Kidney (tissue), 14 donors: ENCODE results near the gene AXIN1. TPM values are rescaled to one million over a fixed set of nuclear protein-coding genes. Genes with fewer than 3 reads are reported as not detected.
"Not testable (repeated sequence)": the region's sequence is repeated elsewhere in the genome, so short reads cannot be mapped to it uniquely, and the experiment has no call there.

ENCODE experiments used
- DNase-seq, 5 donors: peaks; one replicate each; pipeline ENCODE4 v3.0.0-alpha.2; 2013 to 2020
- FAIRE-seq: peaks from 2 replicates; lab custom pipeline; 2012; peaks lifted over from hg19 to GRCh38; lab: Jason Lieb, UNC
- H3K27ac ChIP-seq, 2 donors: one replicate each; pipeline ENCODE4 v1.7.0; 2013; ENCODE audit warnings: low read depth in 2 of 2, low read length in 2 of 2, inconsistent platforms in 1 of 2
- H3K27me3 ChIP-seq: one replicate; pipeline ENCODE4 v1.7.1; 2013; ENCODE audit warnings: low read length, inconsistent platforms; ENCODE audit not compliant: control insufficient read depth, insufficient read depth
- H3K36me3 ChIP-seq, 3 donors: one replicate each; pipeline versions ENCODE4 v1.7.0 to v1.7.1; 2013; ENCODE audit warnings: low read length in 3 of 3, control low read depth in 1 of 3, inconsistent platforms in 1 of 3; ENCODE audit not compliant: insufficient read depth in 3 of 3, control insufficient read depth in 2 of 3
- H3K4me1 ChIP-seq, 3 donors: one replicate each; pipeline versions ENCODE4 v1.7.0 to v1.7.1; 2013; ENCODE audit warnings: low read length in 3 of 3, inconsistent platforms in 1 of 3, low read depth in 1 of 3; ENCODE audit not compliant: control insufficient read depth in 2 of 3, insufficient read depth in 2 of 3
- H3K4me3 ChIP-seq, 3 donors: one replicate each; pipeline versions ENCODE4 v1.7.0 to v1.8.1; 2013; ENCODE audit warnings: low read length in 3 of 3, control low read depth in 1 of 3, inconsistent platforms in 1 of 3
- H3K9ac ChIP-seq, 3 donors: one replicate each; pipeline versions ENCODE4 v1.7.0 to v1.7.1; 2013; ENCODE audit warnings: low read length in 3 of 3, control low read depth in 1 of 3, inconsistent platforms in 1 of 3
- H3K9me3 ChIP-seq, 3 donors: one replicate each; pipeline versions ENCODE4 v1.7.0 to v1.7.1; 2013; ENCODE audit warnings: low read length in 3 of 3, control low read depth in 1 of 3, inconsistent platforms in 1 of 3; ENCODE audit not compliant: control insufficient read depth in 2 of 3, insufficient read depth in 1 of 3
- intact Hi-C: fragments of 100-400 bp; cut with DNase I; formaldehyde crosslinking; loops from one replicate; pipeline ENCODE4 v1.11.1; 2022
- polyA plus RNA-seq: library from polyadenylated mRNA; stranded (reverse); fragments of 350-450 nt; fragmentation: Illumina TruSeq; extraction: RNeasy Lipid Tissue Mini Kit (QIAGEN cat#74804); gene quantifications from one replicate; pipeline ENCODE4 v1.2.3, GENCODE V29; 2014; ENCODE audit warnings: low read depth, low replicate concordance; ENCODE audit not compliant: insufficient read depth
- total RNA-seq: library from RNA; stranded (reverse); fragmentation: NEBNext Ultra II Directional; extraction: Animal tissue kit (Norgen Biotek cat#: 25700); gene quantifications from one replicate; pipeline ENCODE4 v1.2.1, GENCODE V29; 2021
- TF ChIP-seq, protein P1 (sequence below): IDR thresholded peaks from 3 replicates; pipeline ENCODE4 v1.5.1; 2012; ENCODE audit warnings: mild to moderate bottlenecking, moderate library complexity, borderline replicate concordance; ENCODE audit not compliant: insufficient read depth; ENCODE audit errors: extremely low read depth
- donor health status: control.
- donor health status: control.
- donor health status: control.
- donor health status: control.
- donor health status: control.
- donor health status: DM: yes; HTN: yes; CAD: no.
- donor health status: Normal renal cell carcinoma (clear cell type).

Gene AXIN1
- total and polyA plus RNA-seq, 2 donors from 2014 or later = 9.7 to 24.6 TPM

DNA sequence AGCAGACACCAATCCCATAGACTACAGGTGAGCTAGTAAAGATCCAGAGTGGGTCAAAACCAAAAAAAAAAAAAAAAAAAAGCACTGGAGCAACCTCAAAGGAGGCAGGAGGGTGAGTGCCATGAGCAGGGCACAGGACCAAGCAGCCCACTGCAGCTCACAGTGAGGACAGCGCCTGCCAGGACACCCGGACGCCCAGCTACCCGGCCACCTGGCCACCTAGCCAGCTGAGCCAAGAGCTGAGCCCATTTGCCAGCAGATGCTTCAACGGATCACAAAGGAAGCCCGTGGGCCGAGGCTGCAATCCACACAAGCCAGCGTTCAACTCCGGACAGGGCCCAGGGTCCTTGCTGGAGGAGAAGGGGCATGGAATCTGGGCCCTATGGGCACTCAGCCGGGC is 15.1 kb downstream of the AXIN1 start:
- Histone ChIP-seq H3K4me3 (no peak overlapping the region), H3K9ac (no peak overlapping the region), H3K9me3 (no peaks in the 10 kb centered on the region), H3K36me3 (no peaks in the 10 kb centered on the region), H3K4me1 (no peaks in the 10 kb centered on the region), H3K27me3 (no peaks in the 10 kb centered on the region), H3K27ac (no peak overlapping the region)
- TF ChIP-seq, protein P1, sequence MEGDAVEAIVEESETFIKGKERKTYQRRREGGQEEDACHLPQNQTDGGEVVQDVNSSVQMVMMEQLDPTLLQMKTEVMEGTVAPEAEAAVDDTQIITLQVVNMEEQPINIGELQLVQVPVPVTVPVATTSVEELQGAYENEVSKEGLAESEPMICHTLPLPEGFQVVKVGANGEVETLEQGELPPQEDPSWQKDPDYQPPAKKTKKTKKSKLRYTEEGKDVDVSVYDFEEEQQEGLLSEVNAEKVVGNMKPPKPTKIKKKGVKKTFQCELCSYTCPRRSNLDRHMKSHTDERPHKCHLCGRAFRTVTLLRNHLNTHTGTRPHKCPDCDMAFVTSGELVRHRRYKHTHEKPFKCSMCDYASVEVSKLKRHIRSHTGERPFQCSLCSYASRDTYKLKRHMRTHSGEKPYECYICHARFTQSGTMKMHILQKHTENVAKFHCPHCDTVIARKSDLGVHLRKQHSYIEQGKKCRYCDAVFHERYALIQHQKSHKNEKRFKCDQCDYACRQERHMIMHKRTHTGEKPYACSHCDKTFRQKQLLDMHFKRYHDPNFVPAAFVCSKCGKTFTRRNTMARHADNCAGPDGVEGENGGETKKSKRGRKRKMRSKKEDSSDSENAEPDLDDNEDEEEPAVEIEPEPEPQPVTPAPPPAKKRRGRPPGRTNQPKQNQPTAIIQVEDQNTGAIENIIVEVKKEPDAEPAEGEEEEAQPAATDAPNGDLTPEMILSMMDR = no peak
- DNase-seq (no peak), FAIRE-seq (no peak)
- intact Hi-C loops = no loop called here

- intact Hi-C loops = no loop called here
- TF ChIP-seq, protein P1 = no peak
- no peak for FAIRE-seq
Measured at GRCh38 chr16:336269-336668, 16.3 kb downstream of the AXIN1 start.

DNA sequence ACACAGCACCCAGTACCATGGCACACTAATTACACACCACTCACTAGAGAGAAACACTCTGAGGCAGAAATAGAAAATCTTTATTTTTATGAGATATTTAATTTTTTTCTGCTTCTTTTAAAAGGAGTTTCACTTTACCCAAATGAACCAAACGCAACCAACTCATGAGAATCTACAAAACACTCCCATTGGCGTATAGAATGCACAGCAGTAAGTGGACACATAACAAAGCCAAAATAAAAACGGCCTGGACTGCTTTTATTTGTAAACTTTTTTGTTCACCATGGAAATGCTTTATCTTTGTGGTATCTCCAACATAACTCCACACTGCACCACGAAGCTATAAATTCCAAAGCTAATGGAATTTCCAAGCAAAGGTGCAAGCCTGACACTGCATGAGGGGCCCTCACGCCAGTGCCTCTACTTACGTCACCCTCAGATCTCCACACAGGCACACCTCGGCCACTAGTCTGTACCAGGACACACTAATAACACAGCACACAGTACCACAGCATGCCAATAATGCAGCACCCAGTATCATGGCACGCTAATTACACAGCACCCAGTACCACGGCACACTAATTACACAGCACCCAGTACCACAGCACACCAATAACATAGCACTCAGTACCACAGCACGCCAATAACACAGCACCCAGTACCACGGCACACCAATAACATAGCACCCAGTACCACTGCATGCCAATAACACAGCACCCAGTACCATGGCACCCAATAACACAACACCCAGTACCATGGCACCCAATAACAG is 17.5 kb downstream of the AXIN1 start:
- H3K36me3 ChIP-seq, H3K4me3 ChIP-seq, H3K4me1 ChIP-seq, DNase-seq, H3K9me3 ChIP-seq, H3K9ac ChIP-seq, H3K27ac ChIP-seq, FAIRE-seq, H3K27me3 ChIP-seq, intact Hi-C loops: not testable (repeated sequence)

More at GRCh38 chr16:336269-336668, 16.3 kb downstream of the AXIN1 start:
- DNase-seq = no peak
- Histone ChIP-seq H3K36me3 (no peaks in the 10 kb centered on the region), H3K27ac (no peak overlapping the region), H3K9me3 (no peaks in the 10 kb centered on the region), H3K4me3 (no peak overlapping the region), H3K4me1 (peaks cover 0 to 4% (median 0%) of the 10 kb centered on the region in 3 donors), H3K27me3 (no peaks in the 10 kb centered on the region), H3K9ac (no peak overlapping the region)

DNA sequence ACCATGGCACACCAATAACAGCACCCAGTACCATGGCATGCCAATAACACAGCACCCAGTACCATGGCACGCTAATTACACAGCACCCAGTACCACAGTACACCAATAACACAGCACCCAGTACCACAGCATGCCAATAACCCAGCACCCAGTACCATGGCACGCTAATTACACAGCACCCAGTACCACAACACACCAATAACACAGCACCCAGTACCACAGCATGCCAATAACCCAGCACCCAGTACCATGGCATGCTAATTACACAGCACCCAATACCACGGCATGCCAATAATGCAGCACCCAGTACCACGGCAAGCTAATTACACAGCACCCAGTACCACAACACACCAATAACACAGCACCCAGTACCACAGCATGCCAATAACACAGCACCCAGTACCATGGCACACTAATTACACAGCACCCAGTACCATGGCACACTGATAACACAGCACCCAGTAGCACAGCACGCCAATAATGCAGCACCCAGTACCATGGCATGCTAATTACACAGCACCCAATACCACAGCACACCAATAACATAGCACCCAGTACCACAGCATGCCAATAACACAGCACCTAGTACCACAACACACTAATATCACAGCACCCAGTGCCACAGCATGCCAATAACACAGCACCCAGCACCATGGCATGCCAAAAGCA is 18.2 kb downstream of the AXIN1 start:
- H3K27me3 ChIP-seq, H3K9me3 ChIP-seq, H3K4me3 ChIP-seq, H3K9ac ChIP-seq, H3K27ac ChIP-seq, H3K36me3 ChIP-seq, FAIRE-seq, DNase-seq, intact Hi-C loops, H3K4me1 ChIP-seq: not testable (repeated sequence)
